H1 (cell line): ENCODE results near the gene FLT3. TPM values are rescaled to one million over a fixed set of nuclear protein-coding genes. Genes with fewer than 3 reads are reported as not detected.
A peak's percentile ranks its signal among the peaks of the same experiment; 100 is the strongest.

Experiments used
- ASH2L ChIP-seq: fragments of 200-600, 300-600 bp; sonication (generic); IDR thresholded peaks from one replicate; pipeline ENCODE4 v1.7.1; 2017; ENCODE audit warnings: low read length
- ATF2 ChIP-seq: IDR thresholded peaks from 2 replicates; pipeline ENCODE4 v1.6.1; 2012; ENCODE audit warnings: low read length, inconsistent platforms
- E2F6 ChIP-seq: IDR thresholded peaks from 2 replicates; pipeline ENCODE4 v1.6.1; 2012; ENCODE audit warnings: inconsistent platforms
- EGR1 ChIP-seq: IDR thresholded peaks from 2 replicates; pipeline ENCODE4 v1.6.1; 2011; ENCODE audit warnings: low read depth, low read length, borderline replicate concordance
- EP300 ChIP-seq, 2 experiments: IDR thresholded peaks; 1 replicate in 1 of 2; 2 replicates in 1 of 2; pipeline ENCODE4 v1.6.1; 2011 to 2012; ENCODE audit warnings: low read depth in 2 of 2, low read length in 2 of 2, mild to moderate bottlenecking in 2 of 2, borderline replicate concordance in 1 of 2, inconsistent platforms in 1 of 2, moderate library complexity in 1 of 2
- HDAC6 ChIP-seq: IDR thresholded peaks from one replicate; pipeline ENCODE4 v1.7.1; 2012; ENCODE audit warnings: low read depth, mild to moderate bottlenecking, inconsistent platforms, low read length, moderate library complexity
- MAFK ChIP-seq: IDR thresholded peaks from 2 replicates; pipeline ENCODE4 v1.6.1; 2012; ENCODE audit warnings: low read depth, mild to moderate bottlenecking, improper control_type of control experiment, low read length
- RAD21 ChIP-seq, 2 experiments: IDR thresholded peaks in 1 of 2; conservative IDR thresholded peaks in 1 of 2; 2 replicates each; pipeline ENCODE4 v1.6.1; 2011; ENCODE audit warnings: low read depth in 2 of 2, low read length in 2 of 2, improper control_type of control experiment in 1 of 2, inconsistent platforms in 1 of 2, mild to moderate bottlenecking in 1 of 2, moderate library complexity in 1 of 2
- SIRT6 ChIP-seq: IDR thresholded peaks from one replicate; pipeline ENCODE4 v1.7.1; 2012; ENCODE audit warnings: low read length, inconsistent platforms
- SUZ12 ChIP-seq: fragments of 200-600 bp; sonication (generic); IDR thresholded peaks from 2 replicates; pipeline ENCODE4 v1.6.1; 2012; ENCODE audit warnings: mild to moderate bottlenecking, inconsistent platforms, low read length, moderate library complexity, mixed read lengths
- TAF1 ChIP-seq: IDR thresholded peaks from 2 replicates; pipeline ENCODE4 v1.6.1; 2011; ENCODE audit warnings: mild to moderate bottlenecking, low read depth, low read length
- TBP ChIP-seq: IDR thresholded peaks from 2 replicates; pipeline ENCODE4 v1.6.1; 2011; ENCODE audit warnings: low read depth, low read length, improper control_type of control experiment
- TCF12 ChIP-seq: IDR thresholded peaks from 2 replicates; pipeline ENCODE4 v1.6.1; 2011; ENCODE audit warnings: low read depth, mild to moderate bottlenecking, low read length
- polyA plus RNA-seq, 7 experiments: library from polyadenylated mRNA; depleted of rRNA in 3 of 7; stranded (reverse) in 5 of 7; unstranded in 2 of 7; fragments of >200 nt in 5 of 7; fragments of 200-250 nt in 2 of 7; gene quantifications; 1 replicate in 5 of 7; 2 replicates in 1 of 7; 4 replicates in 1 of 7; pipeline versions ENCODE4 v1.2.1 to v1.2.3, GENCODE V29; 2011 to 2013; ENCODE audit warnings: missing spikeins in 2 of 7, mixed read lengths in 2 of 7
- total RNA-seq: library from RNA; stranded (reverse); fragmentation: NEBNext Ultra II Directional; extraction: Animal tissue kit (Norgen Biotek cat#: 25700); gene quantifications from 2 replicates; pipeline ENCODE4 v1.2.1, GENCODE V29; 2021
- TF ChIP-seq, protein P1 (sequence below): IDR thresholded peaks from 2 replicates; pipeline ENCODE4 v1.6.1; 2012; ENCODE audit warnings: inconsistent platforms

FLT3 gene
- total and polyA plus RNA-seq, 2 of the 8 experiments (the other 6 are each of a cell fraction or from before 2014, with no cell fraction given): 0.44 to 0.71 TPM

- no peak for TF ChIP-seq SUZ12
- TF ChIP-seq HDAC6: no peak
- TF ChIP-seq ASH2L: peak; percentile 90
- TF ChIP-seq EGR1: peak; percentile 48; the same call in 1 of the 2 replicates
- TF ChIP-seq TBP: peak; percentile 56
- TF ChIP-seq SIRT6: no peak
- TF ChIP-seq EP300 (IDR thresholded peaks at IDR 0.05; ENCODE audit: borderline replicate concordance in 1 of 2, low read depth in 2 of 2, low read length in 2 of 2): peak in 1 of 2 experiments; percentile 14; a peak in 1 of 3 replicates
- no peak for TF ChIP-seq MAFK
- peak; percentile 47; the same call in 1 of the 2 replicates for TF ChIP-seq E2F6
- peak; percentile 27 to 35; a peak in 2 of 4 replicates for TF ChIP-seq RAD21 (IDR thresholded peaks at IDR 0.05 in 1 of 2, conservative IDR thresholded peaks at IDR 0.05 in 1 of 2; ENCODE audit: low read depth in 2 of 2, low read length in 2 of 2)
- TF ChIP-seq TCF12: no peak
- no peak for TF ChIP-seq ATF2
- TF ChIP-seq TAF1: peak; percentile 85
- TF ChIP-seq, protein P1, sequence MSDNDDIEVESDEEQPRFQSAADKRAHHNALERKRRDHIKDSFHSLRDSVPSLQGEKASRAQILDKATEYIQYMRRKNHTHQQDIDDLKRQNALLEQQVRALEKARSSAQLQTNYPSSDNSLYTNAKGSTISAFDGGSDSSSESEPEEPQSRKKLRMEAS: peak; percentile 45; the same call in 1 of the 2 replicates
Measured at GRCh38 chr13:28138012-28138755, 37.8 kb upstream of the FLT3 start, which contains the start of gene PAN3 (continued).
